WTC11 (cell line): ENCODE results near the gene ZNF362. TPM values are rescaled to one million over a fixed set of nuclear protein-coding genes. Genes with fewer than 3 reads are reported as not detected.

Experiments used
- ATAC-seq: fragments of 200-7000 bp; cut with Tn5 transposase; 2 replicates; pipeline ENCODE4 v1.10.0; 2021; ENCODE audit warnings: mild to moderate bottlenecking, moderate library complexity
- CTCF ChIA-PET: fragments of 300-600 bp; sonication (Branson Sonifier 250); formaldehyde crosslinking; loops from one replicate; lab custom pipeline; 2021; ENCODE audit warnings: antibody characterized with exemption; lab: Charles Lee
- POLR2A ChIA-PET: fragments of 350-600 bp; sonication (Branson Sonifier 250); formaldehyde crosslinking; loops from one replicate; lab custom pipeline; 2021; ENCODE audit warnings: antibody characterized with exemption; lab: Charles Lee
- DNase-seq: peaks from one replicate; pipeline ENCODE4 v3.0.0; 2021; ENCODE audit warnings: low spot score
- H3K27ac Mint-ChIP-seq: 2 replicates; pipeline ENCODE4 v1.8.0; 2021; ENCODE audit warnings: mixed read lengths
- H3K27me3 Mint-ChIP-seq: 2 replicates; pipeline ENCODE4 v1.8.0; 2021; ENCODE audit warnings: low read depth, mild to moderate bottlenecking, moderate library complexity, mixed read lengths
- H3K36me3 Mint-ChIP-seq: 2 replicates; pipeline ENCODE4 v1.8.0; 2021; ENCODE audit warnings: mixed read lengths
- H3K4me1 Mint-ChIP-seq: 2 replicates; pipeline ENCODE4 v1.8.0; 2022; ENCODE audit warnings: mixed read lengths
- H3K4me3 Mint-ChIP-seq: 2 replicates; pipeline ENCODE4 v1.8.0; 2021; ENCODE audit warnings: mild to moderate bottlenecking, moderate library complexity, mixed read lengths
- H3K9me3 Mint-ChIP-seq: 2 replicates; pipeline ENCODE4 v1.8.0; 2021; ENCODE audit warnings: mixed read lengths
- ELF4 ChIP-seq: sonication (generic); formaldehyde crosslinking; IDR thresholded peaks from 2 replicates; pipeline ENCODE4 v1.8.1; 2022; ENCODE audit warnings: low read depth, mild to moderate bottlenecking, moderate library complexity, missing genetic modification reagents
- ETV6 ChIP-seq: sonication (generic); formaldehyde crosslinking; IDR thresholded peaks from 2 replicates; pipeline ENCODE4 v1.8.1; 2022; ENCODE audit warnings: mild to moderate bottlenecking, missing genetic modification reagents
- FOXJ3 ChIP-seq: sonication (generic); formaldehyde crosslinking; IDR thresholded peaks from 2 replicates; pipeline ENCODE4 v1.9.0; 2021; ENCODE audit warnings: missing genetic modification reagents, mild to moderate bottlenecking, borderline replicate concordance
- JUN ChIP-seq: sonication (generic); formaldehyde crosslinking; IDR thresholded peaks from 2 replicates; pipeline ENCODE4 v1.8.0; 2023; ENCODE audit warnings: mild to moderate bottlenecking, missing genetic modification reagents
- MXD4 ChIP-seq: fragments of 250-450 bp; sonication (Bioruptor Pico); IDR thresholded peaks from 2 replicates; pipeline ENCODE4 v1.8.0; 2021; ENCODE audit warnings: mild to moderate bottlenecking, moderate library complexity, borderline replicate concordance
- NFATC4 ChIP-seq: fragments of 250-450 bp; sonication (Bioruptor Pico); IDR thresholded peaks from 2 replicates; pipeline ENCODE4 v1.9.0; 2021; ENCODE audit warnings: mild to moderate bottlenecking
- NR1H2 ChIP-seq: sonication (generic); formaldehyde crosslinking; IDR thresholded peaks from 2 replicates; pipeline ENCODE4 v1.9.0; 2021; ENCODE audit warnings: mild to moderate bottlenecking, moderate library complexity, missing genetic modification reagents
- TCF7 ChIP-seq: sonication (generic); formaldehyde crosslinking; IDR thresholded peaks from 2 replicates; pipeline ENCODE4 v1.8.0; 2022; ENCODE audit warnings: mild to moderate bottlenecking, low read depth, missing genetic modification reagents, moderate library complexity
- TEAD1 ChIP-seq: sonication (generic); formaldehyde crosslinking; IDR thresholded peaks from 2 replicates; pipeline ENCODE4 v1.8.0; 2022; ENCODE audit warnings: mild to moderate bottlenecking, missing genetic modification reagents
- TP53 ChIP-seq: sonication (generic); formaldehyde crosslinking; IDR thresholded peaks from 2 replicates; pipeline ENCODE4 v1.8.1; 2023; ENCODE audit warnings: mild to moderate bottlenecking, missing genetic modification reagents
- ZBTB21 ChIP-seq: sonication (generic); formaldehyde crosslinking; IDR thresholded peaks from 2 replicates; pipeline ENCODE4 v1.8.1; 2023; ENCODE audit warnings: mild to moderate bottlenecking, missing genetic modification reagents, borderline replicate concordance
- ZNF232 ChIP-seq: sonication (generic); formaldehyde crosslinking; IDR thresholded peaks from 2 replicates; pipeline ENCODE4 v1.8.0; 2022; ENCODE audit warnings: mild to moderate bottlenecking, missing genetic modification reagents
- ZNF396 ChIP-seq: fragments of 250-450 bp; sonication (Bioruptor Pico); IDR thresholded peaks from 2 replicates; pipeline ENCODE4 v1.8.0; 2021; ENCODE audit warnings: mild to moderate bottlenecking, moderate library complexity, borderline replicate concordance
- ZNF423 ChIP-seq: fragments of 250-450 bp; sonication (Bioruptor Pico); IDR thresholded peaks from 2 replicates; pipeline ENCODE4 v2.1.2; 2022; ENCODE audit warnings: mild to moderate bottlenecking, moderate library complexity
- ZNF671 ChIP-seq: fragments of 250-450 bp; sonication (Bioruptor Pico); IDR thresholded peaks from 2 replicates; pipeline ENCODE4 v1.8.0; 2021; ENCODE audit warnings: mild to moderate bottlenecking
- total RNA-seq: library from RNA; stranded (reverse); gene quantifications from 3 replicates; pipeline ENCODE4 v1.2.3, GENCODE V29; 2021
- TF ChIP-seq, protein P1 (sequence below): fragments of 250-450 bp; sonication (Bioruptor Pico); IDR thresholded peaks from 2 replicates; pipeline ENCODE4 v2.1.2; 2022; ENCODE audit warnings: mild to moderate bottlenecking, moderate library complexity
- TF ChIP-seq, protein P2 (sequence below): sonication (generic); formaldehyde crosslinking; IDR thresholded peaks from 2 replicates; pipeline ENCODE4 v1.8.0; 2023; ENCODE audit warnings: mild to moderate bottlenecking, missing genetic modification reagents
- TF ChIP-seq, protein P3 (sequence below): sonication (generic); formaldehyde crosslinking; IDR thresholded peaks from 2 replicates; pipeline ENCODE4 v1.8.0; 2022; ENCODE audit warnings: missing genetic modification reagents
- TF ChIP-seq, protein P4 (sequence below): fragments of 250-450 bp; sonication (Bioruptor Pico); IDR thresholded peaks from 2 replicates; pipeline ENCODE4 v1.9.0; 2021; ENCODE audit warnings: mild to moderate bottlenecking, borderline replicate concordance
- TF ChIP-seq, protein P5 (sequence below): sonication (generic); formaldehyde crosslinking; IDR thresholded peaks from 2 replicates; pipeline ENCODE4 v1.8.0; 2023; ENCODE audit warnings: missing genetic modification reagents
- TF ChIP-seq, protein P6 (sequence below): sonication (generic); formaldehyde crosslinking; IDR thresholded peaks from 2 replicates; pipeline ENCODE4 v1.8.1; 2023; ENCODE audit warnings: mild to moderate bottlenecking, missing genetic modification reagents, moderate library complexity

ZNF362 gene
- total RNA-seq, 1 experiment from 2014 or later: 24.2 TPM

DNA sequence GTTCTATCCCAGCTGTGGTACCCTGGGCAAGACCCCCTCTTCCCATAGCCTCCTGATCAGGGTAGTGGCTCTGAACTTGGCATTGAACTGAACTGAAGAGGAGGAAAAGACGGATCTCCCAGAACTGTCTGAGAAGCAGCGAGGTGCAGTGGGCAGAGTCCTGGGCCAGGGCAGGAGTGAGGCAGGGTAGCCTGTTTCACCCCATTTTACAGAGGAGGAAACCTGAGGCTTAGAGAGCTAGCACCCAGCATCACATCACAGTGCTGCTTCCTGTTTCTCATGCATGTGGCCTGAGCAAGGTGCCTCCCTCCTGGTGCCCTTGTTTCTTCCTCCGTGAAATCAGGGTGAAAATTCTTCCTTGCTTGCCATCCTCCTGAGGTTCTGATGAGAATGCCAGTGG, 17.1 kb downstream of the ZNF362 start:
- ChIA-PET POLR2A (no interaction called here), CTCF (interaction anchor here (1.2 to 2.0 kb wide), 2 partner anchors 22 to 135 kb away, joined by 3 to 8 read pairs; no protein-coding TSS in a partner anchor)
- no peak for DNase-seq
- Mint-ChIP-seq H3K27me3 (no peaks in the 10 kb centered on the region), H3K4me1 (peaks cover 26% of the 10 kb centered on the region)
- TF ChIP-seq, protein P1, sequence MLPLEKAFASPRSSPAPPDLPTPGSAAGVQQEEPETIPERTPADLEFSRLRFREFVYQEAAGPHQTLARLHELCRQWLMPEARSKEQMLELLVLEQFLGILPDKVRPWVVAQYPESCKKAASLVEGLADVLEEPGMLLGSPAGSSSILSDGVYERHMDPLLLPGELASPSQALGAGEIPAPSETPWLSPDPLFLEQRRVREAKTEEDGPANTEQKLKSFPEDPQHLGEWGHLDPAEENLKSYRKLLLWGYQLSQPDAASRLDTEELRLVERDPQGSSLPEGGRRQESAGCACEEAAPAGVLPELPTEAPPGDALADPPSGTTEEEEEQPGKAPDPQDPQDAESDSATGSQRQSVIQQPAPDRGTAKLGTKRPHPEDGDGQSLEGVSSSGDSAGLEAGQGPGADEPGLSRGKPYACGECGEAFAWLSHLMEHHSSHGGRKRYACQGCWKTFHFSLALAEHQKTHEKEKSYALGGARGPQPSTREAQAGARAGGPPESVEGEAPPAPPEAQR: no peak
- TF ChIP-seq ETV6 (CRISPR knock-in tag) (no peak), NR1H2 (CRISPR knock-in tag) (no peak), TP53 (CRISPR knock-in tag) (no peak), TCF7 (CRISPR knock-in tag) (no peak), ZNF396 (no peak), ZNF671 (CRISPR knock-in tag) (no peak), NFATC4 (CRISPR knock-in tag) (no peak), FOXJ3 (CRISPR knock-in tag) (no peak), ZNF232 (CRISPR knock-in tag) (no peak), JUN (CRISPR knock-in tag) (no peak), MXD4 (CRISPR knock-in tag) (no peak), ZNF423 (CRISPR knock-in tag) (no peak)
- TF ChIP-seq, protein P2, sequence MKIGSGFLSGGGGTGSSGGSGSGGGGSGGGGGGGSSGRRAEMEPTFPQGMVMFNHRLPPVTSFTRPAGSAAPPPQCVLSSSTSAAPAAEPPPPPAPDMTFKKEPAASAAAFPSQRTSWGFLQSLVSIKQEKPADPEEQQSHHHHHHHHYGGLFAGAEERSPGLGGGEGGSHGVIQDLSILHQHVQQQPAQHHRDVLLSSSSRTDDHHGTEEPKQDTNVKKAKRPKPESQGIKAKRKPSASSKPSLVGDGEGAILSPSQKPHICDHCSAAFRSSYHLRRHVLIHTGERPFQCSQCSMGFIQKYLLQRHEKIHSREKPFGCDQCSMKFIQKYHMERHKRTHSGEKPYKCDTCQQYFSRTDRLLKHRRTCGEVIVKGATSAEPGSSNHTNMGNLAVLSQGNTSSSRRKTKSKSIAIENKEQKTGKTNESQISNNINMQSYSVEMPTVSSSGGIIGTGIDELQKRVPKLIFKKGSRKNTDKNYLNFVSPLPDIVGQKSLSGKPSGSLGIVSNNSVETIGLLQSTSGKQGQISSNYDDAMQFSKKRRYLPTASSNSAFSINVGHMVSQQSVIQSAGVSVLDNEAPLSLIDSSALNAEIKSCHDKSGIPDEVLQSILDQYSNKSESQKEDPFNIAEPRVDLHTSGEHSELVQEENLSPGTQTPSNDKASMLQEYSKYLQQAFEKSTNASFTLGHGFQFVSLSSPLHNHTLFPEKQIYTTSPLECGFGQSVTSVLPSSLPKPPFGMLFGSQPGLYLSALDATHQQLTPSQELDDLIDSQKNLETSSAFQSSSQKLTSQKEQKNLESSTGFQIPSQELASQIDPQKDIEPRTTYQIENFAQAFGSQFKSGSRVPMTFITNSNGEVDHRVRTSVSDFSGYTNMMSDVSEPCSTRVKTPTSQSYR: no peak
- TF ChIP-seq, protein P3, sequence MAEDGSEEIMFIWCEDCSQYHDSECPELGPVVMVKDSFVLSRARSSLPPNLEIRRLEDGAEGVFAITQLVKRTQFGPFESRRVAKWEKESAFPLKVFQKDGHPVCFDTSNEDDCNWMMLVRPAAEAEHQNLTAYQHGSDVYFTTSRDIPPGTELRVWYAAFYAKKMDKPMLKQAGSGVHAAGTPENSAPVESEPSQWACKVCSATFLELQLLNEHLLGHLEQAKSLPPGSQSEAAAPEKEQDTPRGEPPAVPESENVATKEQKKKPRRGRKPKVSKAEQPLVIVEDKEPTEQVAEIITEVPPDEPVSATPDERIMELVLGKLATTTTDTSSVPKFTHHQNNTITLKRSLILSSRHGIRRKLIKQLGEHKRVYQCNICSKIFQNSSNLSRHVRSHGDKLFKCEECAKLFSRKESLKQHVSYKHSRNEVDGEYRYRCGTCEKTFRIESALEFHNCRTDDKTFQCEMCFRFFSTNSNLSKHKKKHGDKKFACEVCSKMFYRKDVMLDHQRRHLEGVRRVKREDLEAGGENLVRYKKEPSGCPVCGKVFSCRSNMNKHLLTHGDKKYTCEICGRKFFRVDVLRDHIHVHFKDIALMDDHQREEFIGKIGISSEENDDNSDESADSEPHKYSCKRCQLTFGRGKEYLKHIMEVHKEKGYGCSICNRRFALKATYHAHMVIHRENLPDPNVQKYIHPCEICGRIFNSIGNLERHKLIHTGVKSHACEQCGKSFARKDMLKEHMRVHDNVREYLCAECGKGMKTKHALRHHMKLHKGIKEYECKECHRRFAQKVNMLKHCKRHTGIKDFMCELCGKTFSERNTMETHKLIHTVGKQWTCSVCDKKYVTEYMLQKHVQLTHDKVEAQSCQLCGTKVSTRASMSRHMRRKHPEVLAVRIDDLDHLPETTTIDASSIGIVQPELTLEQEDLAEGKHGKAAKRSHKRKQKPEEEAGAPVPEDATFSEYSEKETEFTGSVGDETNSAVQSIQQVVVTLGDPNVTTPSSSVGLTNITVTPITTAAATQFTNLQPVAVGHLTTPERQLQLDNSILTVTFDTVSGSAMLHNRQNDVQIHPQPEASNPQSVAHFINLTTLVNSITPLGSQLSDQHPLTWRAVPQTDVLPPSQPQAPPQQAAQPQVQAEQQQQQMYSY: no peak
- TF ChIP-seq, all 79 proteins: peak for 0
- Mint-ChIP-seq H3K36me3 (peaks cover 7% of the 10 kb centered on the region), H3K9me3 (no peaks in the 10 kb centered on the region), H3K4me3 (no peak overlapping the region), H3K27ac (no peak overlapping the region)
- no peak for ATAC-seq

DNA sequence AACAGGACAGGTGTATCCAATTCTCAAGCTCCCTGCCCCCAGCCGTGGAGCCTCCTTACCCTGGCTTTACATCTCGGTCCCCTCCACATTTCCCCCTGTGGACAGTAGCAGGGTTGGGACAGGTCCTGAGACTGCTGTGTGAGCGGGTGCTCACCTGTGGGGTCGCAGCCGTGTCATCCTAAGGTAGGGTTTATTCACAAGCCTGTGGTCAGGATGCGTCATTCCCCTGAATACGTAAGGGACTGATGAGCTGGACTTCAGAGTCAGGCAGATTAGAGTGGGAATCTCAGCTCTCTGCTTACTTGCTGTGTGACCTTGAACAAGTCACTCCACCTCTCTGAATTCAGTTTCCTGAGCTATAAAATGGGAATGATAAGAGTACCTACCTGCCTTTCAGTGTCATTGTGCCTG, 17.7 kb downstream of the ZNF362 start:
- CTCF ChIA-PET: interaction anchor here (0.5 to 2.0 kb wide), 3 partner anchors 22 to 1025 kb away, joined by 3 to 8 read pairs (median 4); no protein-coding TSS in a partner anchor
- H3K36me3 Mint-ChIP-seq: peaks cover 10% of the 10 kb centered on the region
- TF ChIP-seq ELF4 (CRISPR knock-in tag) (no peak), ZBTB21 (CRISPR knock-in tag) (no peak), NR1H2 (CRISPR knock-in tag) (no peak), TEAD1 (no peak)
- TF ChIP-seq, protein P4, sequence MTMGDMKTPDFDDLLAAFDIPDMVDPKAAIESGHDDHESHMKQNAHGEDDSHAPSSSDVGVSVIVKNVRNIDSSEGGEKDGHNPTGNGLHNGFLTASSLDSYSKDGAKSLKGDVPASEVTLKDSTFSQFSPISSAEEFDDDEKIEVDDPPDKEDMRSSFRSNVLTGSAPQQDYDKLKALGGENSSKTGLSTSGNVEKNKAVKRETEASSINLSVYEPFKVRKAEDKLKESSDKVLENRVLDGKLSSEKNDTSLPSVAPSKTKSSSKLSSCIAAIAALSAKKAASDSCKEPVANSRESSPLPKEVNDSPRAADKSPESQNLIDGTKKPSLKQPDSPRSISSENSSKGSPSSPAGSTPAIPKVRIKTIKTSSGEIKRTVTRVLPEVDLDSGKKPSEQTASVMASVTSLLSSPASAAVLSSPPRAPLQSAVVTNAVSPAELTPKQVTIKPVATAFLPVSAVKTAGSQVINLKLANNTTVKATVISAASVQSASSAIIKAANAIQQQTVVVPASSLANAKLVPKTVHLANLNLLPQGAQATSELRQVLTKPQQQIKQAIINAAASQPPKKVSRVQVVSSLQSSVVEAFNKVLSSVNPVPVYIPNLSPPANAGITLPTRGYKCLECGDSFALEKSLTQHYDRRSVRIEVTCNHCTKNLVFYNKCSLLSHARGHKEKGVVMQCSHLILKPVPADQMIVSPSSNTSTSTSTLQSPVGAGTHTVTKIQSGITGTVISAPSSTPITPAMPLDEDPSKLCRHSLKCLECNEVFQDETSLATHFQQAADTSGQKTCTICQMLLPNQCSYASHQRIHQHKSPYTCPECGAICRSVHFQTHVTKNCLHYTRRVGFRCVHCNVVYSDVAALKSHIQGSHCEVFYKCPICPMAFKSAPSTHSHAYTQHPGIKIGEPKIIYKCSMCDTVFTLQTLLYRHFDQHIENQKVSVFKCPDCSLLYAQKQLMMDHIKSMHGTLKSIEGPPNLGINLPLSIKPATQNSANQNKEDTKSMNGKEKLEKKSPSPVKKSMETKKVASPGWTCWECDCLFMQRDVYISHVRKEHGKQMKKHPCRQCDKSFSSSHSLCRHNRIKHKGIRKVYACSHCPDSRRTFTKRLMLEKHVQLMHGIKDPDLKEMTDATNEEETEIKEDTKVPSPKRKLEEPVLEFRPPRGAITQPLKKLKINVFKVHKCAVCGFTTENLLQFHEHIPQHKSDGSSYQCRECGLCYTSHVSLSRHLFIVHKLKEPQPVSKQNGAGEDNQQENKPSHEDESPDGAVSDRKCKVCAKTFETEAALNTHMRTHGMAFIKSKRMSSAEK: no peak
- TF ChIP-seq, protein P5, sequence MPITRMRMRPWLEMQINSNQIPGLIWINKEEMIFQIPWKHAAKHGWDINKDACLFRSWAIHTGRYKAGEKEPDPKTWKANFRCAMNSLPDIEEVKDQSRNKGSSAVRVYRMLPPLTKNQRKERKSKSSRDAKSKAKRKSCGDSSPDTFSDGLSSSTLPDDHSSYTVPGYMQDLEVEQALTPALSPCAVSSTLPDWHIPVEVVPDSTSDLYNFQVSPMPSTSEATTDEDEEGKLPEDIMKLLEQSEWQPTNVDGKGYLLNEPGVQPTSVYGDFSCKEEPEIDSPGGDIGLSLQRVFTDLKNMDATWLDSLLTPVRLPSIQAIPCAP (CRISPR knock-in tag): no peak
- TF ChIP-seq, protein P6, sequence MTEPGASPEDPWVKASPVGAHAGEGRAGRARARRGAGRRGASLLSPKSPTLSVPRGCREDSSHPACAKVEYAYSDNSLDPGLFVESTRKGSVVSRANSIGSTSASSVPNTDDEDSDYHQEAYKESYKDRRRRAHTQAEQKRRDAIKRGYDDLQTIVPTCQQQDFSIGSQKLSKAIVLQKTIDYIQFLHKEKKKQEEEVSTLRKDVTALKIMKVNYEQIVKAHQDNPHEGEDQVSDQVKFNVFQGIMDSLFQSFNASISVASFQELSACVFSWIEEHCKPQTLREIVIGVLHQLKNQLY (CRISPR knock-in tag): no peak

More for the DNA sequence above, 17.7 kb downstream of the ZNF362 start:
- H3K27me3 Mint-ChIP-seq: no peaks in the 10 kb centered on the region
- no peaks in the 10 kb centered on the region for H3K9me3 Mint-ChIP-seq
- ATAC-seq (no peak), DNase-seq (no peak)
- POLR2A ChIA-PET: no interaction called here
- H3K4me1 Mint-ChIP-seq: peaks cover 26% of the 10 kb centered on the region
- no peak overlapping the region for H3K4me3 Mint-ChIP-seq
- no peak overlapping the region for H3K27ac Mint-ChIP-seq
